Loucy (cell line): Measurements from ENCODE around the gene BANF2.

ENCODE experiments used
- CTCF ChIP-seq: fragments of 200-600 bp; sonication (generic); conservative IDR thresholded peaks from 2 replicates; pipeline ENCODE4 v1.5.1; 2014; ENCODE audit warnings: mild to moderate bottlenecking, antibody characterized with exemption, low read length
- EZH2phosphoT487 ChIP-seq: fragments of 200-600 bp; IDR thresholded peaks from 2 replicates; pipeline ENCODE4 v1.6.1; 2018; ENCODE audit warnings: antibody characterized with exemption, mild to moderate bottlenecking, moderate library complexity, borderline replicate concordance

GRCh38 chr20:17676942-17677341, 22.8 kb upstream of the BANF2 start:
- TF ChIP-seq CTCF (no peak), EZH2phosphoT487 (no peak)
